ENCODE data around the gene NAGLU.

DNA sequence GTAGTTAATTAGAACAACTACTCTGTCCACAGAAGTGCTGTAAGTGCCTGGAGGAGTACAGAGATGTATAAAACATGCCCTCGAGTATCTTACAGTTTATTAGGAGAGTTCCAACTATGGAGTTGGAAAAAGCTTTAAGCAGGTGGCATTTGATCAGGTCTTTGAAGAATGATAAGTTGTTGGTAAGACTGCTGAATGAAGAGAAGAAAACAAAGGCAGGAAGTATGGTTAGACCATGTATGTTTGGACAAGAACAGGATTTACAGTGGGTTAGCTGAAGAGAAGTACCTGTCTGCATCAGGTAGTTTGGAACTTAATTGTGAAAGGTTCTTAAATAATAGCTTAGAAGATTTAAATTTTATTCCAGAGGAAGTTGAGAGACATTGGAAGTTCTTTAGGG lies 48.0 kb upstream of the NAGLU start:
- TF ChIP-seq POLR2A (IDR thresholded peaks at IDR 0.05; ENCODE audit: low read depth, low read length) (no peak), TAF1 (IDR thresholded peaks at IDR 0.05; ENCODE audit: borderline replicate concordance, low read depth, low read length) (no peak), POLR2AphosphoS5 (IDR thresholded peaks at IDR 0.05; ENCODE audit: low read depth, low read length) (no peak)
